GM21529 (cell line): ENCODE results near the gene TET2.
A peak's percentile ranks its signal among the peaks of the same experiment; 100 is the strongest.

Source experiments
- ATAC-seq: cut with Tn5 transposase; IDR thresholded peaks from one replicate; pipeline ENCODE4 v1.9.1; 2021; ENCODE audit not compliant: unreplicated experiment

Gene TET2

GRCh38 chr4:105181259-105181658 lies 34.6 kb downstream of the TET2 start:
- no peak for ATAC-seq

- ATAC-seq: no peak
Measured at GRCh38 chr4:105182211-105182610, 35.5 kb downstream of the TET2 start.

GRCh38 chr4:105184316-105184980 lies 37.8 kb downstream of the TET2 start:
- ATAC-seq: no peak

GRCh38 chr4:105186701-105187161 lies 40.1 kb downstream of the TET2 start:
- no peak for ATAC-seq

- ATAC-seq: no peak
Measured at GRCh38 chr4:105189855-105190650, 43.4 kb downstream of the TET2 start.

GRCh38 chr4:105191621-105192210 lies 45.0 kb downstream of the TET2 start:
- peak; percentile 60 for ATAC-seq

GRCh38 chr4:105192474-105192873 lies 45.8 kb downstream of the TET2 start:
- no peak for ATAC-seq

- ATAC-seq: no peak
Measured at GRCh38 chr4:105192910-105193309, 46.2 kb downstream of the TET2 start.

- no peak for ATAC-seq
Measured at GRCh38 chr4:105193536-105193935, 46.9 kb downstream of the TET2 start.

- peak; percentile 85 for ATAC-seq
Measured at GRCh38 chr4:105194328-105195231, 47.9 kb downstream of the TET2 start.

- peak; percentile 33 for ATAC-seq
Measured at GRCh38 chr4:105196523-105197145, 50.0 kb downstream of the TET2 start.

GRCh38 chr4:105197777-105198176 lies 51.1 kb downstream of the TET2 start:
- no peak for ATAC-seq

- no peak for ATAC-seq
Measured at GRCh38 chr4:105198541-105198940, 51.9 kb downstream of the TET2 start.

GRCh38 chr4:105206214-105206613 lies 59.5 kb downstream of the TET2 start:
- ATAC-seq: no peak

- ATAC-seq: no peak
Measured at GRCh38 chr4:105207386-105207785, 60.7 kb downstream of the TET2 start.

GRCh38 chr4:105208561-105208960 lies 61.9 kb downstream of the TET2 start:
- no peak for ATAC-seq

- ATAC-seq: no peak
Measured at GRCh38 chr4:105210916-105211315, 64.2 kb downstream of the TET2 start.

- peak; percentile 73 for ATAC-seq
Measured at GRCh38 chr4:105215609-105216313, 69.1 kb downstream of the TET2 start.

GRCh38 chr4:105225500-105225899 lies 78.8 kb downstream of the TET2 start:
- no peak for ATAC-seq

GRCh38 chr4:105227054-105227453 lies 80.4 kb downstream of the TET2 start:
- ATAC-seq: no peak
